Measurements from ENCODE around the gene SMR3B. TPM values are rescaled to one million over a fixed set of nuclear protein-coding genes. Genes with fewer than 3 reads are reported as not detected.

The SMR3B gene
- total RNA-seq: not detected

DNA sequence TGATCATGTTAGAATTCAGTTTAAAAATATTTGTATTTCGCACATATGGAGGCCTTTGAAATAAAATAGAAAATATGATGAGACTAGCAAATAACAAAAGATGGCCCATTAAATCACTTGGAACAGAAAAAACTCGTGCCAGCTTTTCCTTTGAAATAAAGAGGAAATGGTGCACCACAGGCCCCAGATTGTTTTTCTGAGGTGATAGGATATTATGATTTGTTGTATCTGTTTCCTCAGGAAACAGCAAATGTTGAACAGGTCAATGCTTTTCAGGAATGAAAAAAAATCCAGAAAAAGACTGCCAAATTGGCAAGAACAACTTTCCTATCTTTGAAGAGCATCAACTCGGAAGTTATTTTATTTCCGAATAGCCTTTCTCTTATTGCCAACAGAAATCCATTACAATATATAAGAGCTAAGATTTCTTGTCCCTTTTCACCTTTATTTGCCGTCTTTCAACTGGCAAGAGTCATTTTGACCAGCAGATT lies at the start of gene SMR3B:
TSS of gene SMR3B (plus strand) at position 441 of the 491 bp plus-strand sequence. CDS start 1,380 bp downstream, outside the sequence.
- no peaks in the 10 kb centered on the region for H3K27me3 Mint-ChIP-seq (ENCODE audit: low read depth)

GRCh38 chr4:70334681-70335080 lies 48.2 kb upstream of the SMR3B start, which contains the start of gene CABS1:
TSS of gene CABS1 (plus strand) at chr4:70334981. CDS start at chr4:70335040, 59 bp downstream.
- no peaks in the 10 kb centered on the region for H3K27me3 Mint-ChIP-seq (ENCODE audit: low read depth)
- CTCF ChIA-PET: interaction anchor here (1.4 kb wide), 1 partner anchor 11 kb away, joined by 3 read pairs; no protein-coding TSS in a partner anchor
- no peak for DNase-seq
- H3K9me3 Mint-ChIP-seq (ENCODE audit: insufficient read depth): no peaks in the 10 kb centered on the region
- no peak within 1 kb of the TSS for H3K4me3 Mint-ChIP-seq
- no peak for ATAC-seq
- no peak within 1 kb of the TSS for H3K27ac Mint-ChIP-seq
- no peaks in the 10 kb centered on the region for H3K36me3 Mint-ChIP-seq (ENCODE audit: low read depth)
- H3K4me1 Mint-ChIP-seq (ENCODE audit: low read depth): no peaks in the 10 kb centered on the region
- POLR2A ChIA-PET: no interaction called here

More for the DNA sequence above, at the start of gene SMR3B:
- H3K4me3 Mint-ChIP-seq: no peak within 1 kb of the TSS
- no peak within 1 kb of the TSS for H3K27ac Mint-ChIP-seq
- H3K4me1 Mint-ChIP-seq (ENCODE audit: low read depth): no peaks in the 10 kb centered on the region
- ATAC-seq (no peak), DNase-seq (no peak)
- POLR2A ChIA-PET: no interaction called here
- H3K9me3 Mint-ChIP-seq (ENCODE audit: insufficient read depth): no peaks in the 10 kb centered on the region
- CTCF ChIA-PET: no interaction called here
- no peaks in the 10 kb centered on the region for H3K36me3 Mint-ChIP-seq (ENCODE audit: low read depth)

- H3K4me3 Mint-ChIP-seq: no peak overlapping the region
- DNase-seq: no peak
- no peak for ATAC-seq
- H3K36me3 Mint-ChIP-seq (ENCODE audit: low read depth): no peaks in the 10 kb centered on the region
- ChIA-PET POLR2A (no interaction called here), CTCF (no interaction called here)
- no peak overlapping the region for H3K27ac Mint-ChIP-seq
- H3K4me1 Mint-ChIP-seq (ENCODE audit: low read depth): no peaks in the 10 kb centered on the region
- no peaks in the 10 kb centered on the region for H3K9me3 Mint-ChIP-seq (ENCODE audit: insufficient read depth)
- H3K27me3 Mint-ChIP-seq (ENCODE audit: low read depth): no peaks in the 10 kb centered on the region
These were observed 46.9 kb upstream of the SMR3B start for GRCh38 chr4:70336043-70336442.

GRCh38 chr4:70337886-70338420 lies 45.0 kb upstream of the SMR3B start:
- Mint-ChIP-seq H3K27ac (no peak overlapping the region), H3K27me3 (ENCODE audit: low read depth) (no peaks in the 10 kb centered on the region), H3K4me1 (ENCODE audit: low read depth) (no peaks in the 10 kb centered on the region), H3K36me3 (ENCODE audit: low read depth) (no peaks in the 10 kb centered on the region), H3K4me3 (no peak overlapping the region), H3K9me3 (ENCODE audit: insufficient read depth) (no peaks in the 10 kb centered on the region)
- POLR2A ChIA-PET: no interaction called here
- CTCF ChIA-PET: no interaction called here
- no peak for ATAC-seq
- DNase-seq: no peak

GRCh38 chr4:70356185-70356584 lies 26.7 kb upstream of the SMR3B start:
- ATAC-seq (no peak), DNase-seq (no peak)
- Mint-ChIP-seq H3K4me3 (no peak overlapping the region), H3K27ac (no peak overlapping the region), H3K36me3 (ENCODE audit: low read depth) (no peaks in the 10 kb centered on the region), H3K4me1 (ENCODE audit: low read depth) (no peaks in the 10 kb centered on the region), H3K27me3 (ENCODE audit: low read depth) (no peaks in the 10 kb centered on the region), H3K9me3 (ENCODE audit: insufficient read depth) (no peaks in the 10 kb centered on the region)
- CTCF ChIA-PET: no interaction called here
- POLR2A ChIA-PET: no interaction called here

GRCh38 chr4:70359115-70359661 lies 23.7 kb upstream of the SMR3B start:
- no peaks in the 10 kb centered on the region for H3K27me3 Mint-ChIP-seq (ENCODE audit: low read depth)
- no peaks in the 10 kb centered on the region for H3K4me1 Mint-ChIP-seq (ENCODE audit: low read depth)
- H3K36me3 Mint-ChIP-seq (ENCODE audit: low read depth): no peaks in the 10 kb centered on the region
- H3K9me3 Mint-ChIP-seq (ENCODE audit: insufficient read depth): no peaks in the 10 kb centered on the region
- DNase-seq: no peak
- no peak overlapping the region for H3K4me3 Mint-ChIP-seq
- no peak overlapping the region for H3K27ac Mint-ChIP-seq
- CTCF ChIA-PET: no interaction called here
- no peak for ATAC-seq
- POLR2A ChIA-PET: no interaction called here

- no peaks in the 10 kb centered on the region for H3K27me3 Mint-ChIP-seq (ENCODE audit: low read depth)
- CTCF ChIA-PET: no interaction called here
- H3K4me3 Mint-ChIP-seq: no peak within 1 kb of the TSS
- H3K4me1 Mint-ChIP-seq (ENCODE audit: low read depth): no peaks in the 10 kb centered on the region
- POLR2A ChIA-PET: no interaction called here
- no peaks in the 10 kb centered on the region for H3K9me3 Mint-ChIP-seq (ENCODE audit: insufficient read depth)
- no peak for DNase-seq
- H3K27ac Mint-ChIP-seq: no peak within 1 kb of the TSS
- H3K36me3 Mint-ChIP-seq (ENCODE audit: low read depth): no peaks in the 10 kb centered on the region
- no peak for ATAC-seq
These were observed 22.5 kb upstream of the SMR3B start, which contains the start of gene SMR3A for GRCh38 chr4:70360460-70360859. TSS of gene SMR3A (plus strand) at chr4:70360760. CDS start at chr4:70362116, 1,356 bp downstream.

- ChIA-PET POLR2A (no interaction called here), CTCF (no interaction called here)
- H3K36me3 Mint-ChIP-seq (ENCODE audit: low read depth): no peaks in the 10 kb centered on the region
- H3K27ac Mint-ChIP-seq: no peak overlapping the region
- ATAC-seq: no peak
- H3K9me3 Mint-ChIP-seq (ENCODE audit: insufficient read depth): no peaks in the 10 kb centered on the region
- H3K4me3 Mint-ChIP-seq: no peak overlapping the region
- no peak for DNase-seq
- H3K4me1 Mint-ChIP-seq (ENCODE audit: low read depth): no peaks in the 10 kb centered on the region
- no peaks in the 10 kb centered on the region for H3K27me3 Mint-ChIP-seq (ENCODE audit: low read depth)
These were observed 18.9 kb upstream of the SMR3B start for GRCh38 chr4:70364002-70364401.

- DNase-seq (no peak), ATAC-seq (no peak)
- no peaks in the 10 kb centered on the region for H3K4me1 Mint-ChIP-seq (ENCODE audit: low read depth)
- no peaks in the 10 kb centered on the region for H3K27me3 Mint-ChIP-seq (ENCODE audit: low read depth)
- POLR2A ChIA-PET: no interaction called here
- no peak overlapping the region for H3K4me3 Mint-ChIP-seq
- H3K9me3 Mint-ChIP-seq (ENCODE audit: insufficient read depth): no peaks in the 10 kb centered on the region
- no peaks in the 10 kb centered on the region for H3K36me3 Mint-ChIP-seq (ENCODE audit: low read depth)
- no peak overlapping the region for H3K27ac Mint-ChIP-seq
- CTCF ChIA-PET: no interaction called here
These were observed 17.5 kb upstream of the SMR3B start for GRCh38 chr4:70365479-70365878.

GRCh38 chr4:70367813-70368212 lies 15.1 kb upstream of the SMR3B start:
- DNase-seq: no peak
- POLR2A ChIA-PET: no interaction called here
- Mint-ChIP-seq H3K36me3 (ENCODE audit: low read depth) (no peaks in the 10 kb centered on the region), H3K4me3 (no peak overlapping the region), H3K4me1 (ENCODE audit: low read depth) (no peaks in the 10 kb centered on the region), H3K27ac (no peak overlapping the region), H3K9me3 (ENCODE audit: insufficient read depth) (no peaks in the 10 kb centered on the region), H3K27me3 (ENCODE audit: low read depth) (no peaks in the 10 kb centered on the region)
- CTCF ChIA-PET: no interaction called here
- no peak for ATAC-seq

GRCh38 chr4:70371987-70372386 lies 10.9 kb upstream of the SMR3B start:
- no peak overlapping the region for H3K27ac Mint-ChIP-seq
- H3K36me3 Mint-ChIP-seq (ENCODE audit: low read depth): no peaks in the 10 kb centered on the region
- ATAC-seq: no peak
- ChIA-PET POLR2A (no interaction called here), CTCF (no interaction called here)
- H3K4me3 Mint-ChIP-seq: no peak overlapping the region
- H3K9me3 Mint-ChIP-seq (ENCODE audit: insufficient read depth): peaks cover 4% of the 10 kb centered on the region
- H3K27me3 Mint-ChIP-seq (ENCODE audit: low read depth): no peaks in the 10 kb centered on the region
- DNase-seq: no peak
- H3K4me1 Mint-ChIP-seq (ENCODE audit: low read depth): no peaks in the 10 kb centered on the region

- POLR2A ChIA-PET: no interaction called here
- H3K27me3 Mint-ChIP-seq (ENCODE audit: low read depth): no peaks in the 10 kb centered on the region
- H3K36me3 Mint-ChIP-seq (ENCODE audit: low read depth): no peaks in the 10 kb centered on the region
These were observed 10.2 kb upstream of the SMR3B start for GRCh38 chr4:70372760-70373159.

DNA sequence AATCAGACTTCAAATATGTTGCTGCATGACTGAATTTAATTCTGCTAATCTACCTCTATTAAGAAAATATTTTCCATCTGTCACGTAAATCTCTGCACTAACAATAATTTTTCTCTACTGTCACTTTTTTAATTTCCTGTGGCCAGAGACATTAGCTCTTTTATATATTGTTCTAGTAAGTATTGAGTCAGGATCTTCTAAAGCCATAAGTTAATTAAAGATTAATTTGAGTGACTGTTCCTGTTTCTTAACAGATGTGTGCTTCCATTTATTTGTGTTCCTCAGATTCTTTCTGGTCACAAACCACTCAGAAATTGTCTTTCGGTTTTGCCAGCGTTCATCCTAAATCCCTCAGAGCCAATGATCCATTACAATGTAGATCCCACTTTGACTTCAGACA lies 2.4 kb upstream of the SMR3B start:
- ChIA-PET POLR2A (no interaction called here), CTCF (no interaction called here)
- Mint-ChIP-seq H3K27ac (no peak overlapping the region), H3K9me3 (ENCODE audit: insufficient read depth) (no peaks in the 10 kb centered on the region), H3K36me3 (ENCODE audit: low read depth) (no peaks in the 10 kb centered on the region), H3K4me3 (no peak overlapping the region), H3K4me1 (ENCODE audit: low read depth) (no peaks in the 10 kb centered on the region), H3K27me3 (ENCODE audit: low read depth) (no peaks in the 10 kb centered on the region)
- DNase-seq (no peak), ATAC-seq (no peak)

More at GRCh38 chr4:70372760-70373159, 10.2 kb upstream of the SMR3B start:
- DNase-seq: no peak
- Mint-ChIP-seq H3K4me1 (ENCODE audit: low read depth) (no peaks in the 10 kb centered on the region), H3K4me3 (no peak overlapping the region), H3K27ac (no peak overlapping the region), H3K9me3 (ENCODE audit: insufficient read depth) (peaks cover 4% of the 10 kb centered on the region)
- no peak for ATAC-seq
- CTCF ChIA-PET: no interaction called here
